Brain pericyte (primary cell): ENCODE data around the gene WASHC1.
"Not testable (repeated sequence)": the region's sequence is repeated elsewhere in the genome, so short reads cannot be mapped to it uniquely, and the experiment has no call there.

Experiments
- DNase-seq: peaks from one replicate; pipeline ENCODE4 v3.0.0-alpha.2; 2012; ENCODE audit warnings: low read depth, low spot score

The WASHC1 gene

GRCh38 chr9:29356-29755, at the start of gene WASHC1:
Gene WASHC1 (minus strand): TSS chr9:29456. CDS start chr9:24999, 4,457 bp downstream.
- DNase-seq, result not testable (repeated sequence)

DNA sequence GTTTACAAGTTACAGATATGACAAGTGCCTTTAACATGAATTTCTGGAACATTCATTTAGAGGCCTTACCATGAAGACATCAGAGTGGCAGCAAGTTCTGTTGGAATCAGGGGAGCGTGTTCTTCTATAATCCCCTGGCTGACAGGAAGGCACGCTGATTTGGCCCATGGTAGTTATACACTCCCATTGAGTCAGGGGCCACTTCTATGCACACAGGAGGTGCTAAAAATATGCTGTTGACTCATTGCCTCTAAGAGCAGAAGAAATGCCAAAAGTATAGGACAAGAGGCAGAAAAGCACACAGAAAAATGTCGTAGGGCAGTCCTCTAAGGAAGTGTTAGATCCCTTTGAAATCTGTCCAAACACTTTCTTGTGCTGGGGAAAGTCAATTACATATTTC, 49.1 kb upstream of the WASHC1 start:
- DNase-seq, result not testable (repeated sequence)

DNA sequence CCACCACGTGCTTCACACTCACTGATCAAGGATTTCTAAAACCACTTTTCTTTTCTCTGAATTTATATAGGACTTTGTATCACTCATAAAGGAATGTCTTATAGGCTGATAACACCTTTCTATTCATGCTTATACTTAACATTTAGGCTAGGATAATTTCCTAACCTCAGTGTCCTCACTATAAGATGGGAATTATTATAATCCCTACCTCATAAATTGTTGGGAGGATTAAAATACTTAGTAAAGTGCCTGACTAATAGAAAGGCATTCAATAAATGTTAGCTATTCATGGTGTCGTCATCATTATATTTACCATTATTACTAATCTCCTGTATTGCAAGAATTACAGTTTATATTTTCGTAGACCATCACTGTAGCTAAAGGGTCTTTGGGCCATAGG, 47.1 kb upstream of the WASHC1 start:
- DNase-seq, result not testable (repeated sequence)

DNA sequence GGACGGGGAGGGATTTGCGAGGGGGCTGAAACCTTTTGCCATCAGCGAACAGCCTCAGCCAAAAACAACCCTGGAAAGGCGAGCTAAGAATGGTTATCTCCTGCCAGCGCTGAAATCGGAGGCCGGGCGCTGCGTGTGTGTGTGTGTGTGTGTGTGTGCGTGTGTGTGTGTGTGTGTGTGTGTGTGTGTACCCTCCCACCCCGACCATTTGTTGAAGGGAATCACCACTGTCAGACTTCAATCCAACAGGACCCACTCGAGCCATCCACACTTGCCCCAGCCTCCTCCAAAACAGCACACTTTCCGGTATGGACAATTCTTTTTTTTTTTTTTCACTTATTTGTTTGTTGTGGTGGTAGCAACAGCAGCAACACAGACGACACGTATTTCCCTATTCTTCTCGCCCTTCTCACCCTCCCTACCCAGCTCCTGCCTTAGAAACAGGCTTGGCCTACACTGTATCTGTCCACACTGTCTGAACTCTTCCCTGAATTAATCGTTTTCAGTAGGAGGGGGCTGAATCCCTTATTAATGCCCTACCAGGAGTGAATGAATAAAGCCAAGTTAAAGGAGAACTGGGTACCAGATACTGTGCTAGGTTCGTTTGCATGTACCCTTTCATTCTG, 44.8 kb upstream of the WASHC1 start:
- DNase-seq, result not testable (repeated sequence)

- not testable (repeated sequence) for DNase-seq
Observed at GRCh38 chr9:73076-73899, 44.0 kb upstream of the WASHC1 start.

DNA sequence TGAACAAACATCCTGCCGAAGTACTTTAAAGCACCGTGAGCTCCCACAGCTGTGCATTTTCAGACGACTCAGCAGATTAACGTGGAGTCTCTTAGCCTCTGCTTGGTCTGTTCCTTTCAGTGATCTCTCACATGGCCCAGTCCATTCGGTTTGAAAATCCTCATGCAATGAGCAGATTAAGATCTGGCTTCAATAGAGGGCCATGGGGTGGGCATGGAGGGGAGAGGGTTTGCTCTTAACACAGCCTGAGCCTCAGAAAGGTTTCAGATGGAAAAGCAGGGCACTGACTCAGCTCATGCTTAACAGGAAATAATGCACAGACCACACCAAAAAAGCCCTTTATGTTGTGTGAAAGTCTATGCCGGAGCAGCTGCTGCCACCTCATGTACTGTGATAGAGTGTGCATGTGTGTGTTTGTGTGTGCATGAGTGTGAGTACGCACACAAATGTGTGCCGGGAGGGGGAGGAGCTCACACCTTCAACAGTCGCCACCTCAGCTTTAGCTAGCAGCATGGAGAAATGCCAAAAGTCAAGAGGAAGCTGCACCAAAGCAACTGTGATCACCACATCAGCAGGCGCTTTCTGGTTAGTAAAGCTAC, 33.9 kb upstream of the WASHC1 start:
- not testable (repeated sequence) for DNase-seq

- not testable (repeated sequence) for DNase-seq
Observed at GRCh38 chr9:52678-53077, 23.4 kb upstream of the WASHC1 start.

DNA sequence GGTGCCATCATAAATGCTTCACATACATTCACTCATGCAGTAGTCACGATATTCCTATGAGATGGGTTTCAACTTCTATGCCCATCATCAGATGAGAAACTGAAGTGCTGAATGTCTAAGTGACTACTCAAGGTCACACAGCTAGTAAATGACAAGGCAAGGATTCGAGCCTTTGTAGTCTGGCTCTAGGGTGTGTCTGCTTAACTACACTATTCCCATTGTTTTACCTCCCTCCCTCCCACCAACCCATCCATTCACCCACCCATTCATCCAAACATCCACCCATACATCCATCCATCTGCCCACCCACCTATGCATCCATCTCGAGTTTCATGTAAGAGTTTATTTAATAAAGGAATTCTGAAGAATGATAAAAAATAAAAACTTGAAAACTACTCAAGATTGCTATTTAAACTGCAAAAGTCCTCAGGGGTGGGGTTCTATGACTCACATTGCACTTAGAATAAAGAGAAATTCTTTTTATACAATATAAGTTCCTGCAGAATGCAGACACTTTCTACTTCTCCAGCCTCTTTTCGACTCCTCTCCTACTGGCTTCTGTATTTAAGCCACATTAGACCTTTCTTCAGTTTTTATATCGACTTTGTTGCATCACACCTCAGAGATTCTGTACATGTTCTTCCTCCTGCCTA, 19.1 kb upstream of the WASHC1 start:
- DNase-seq, result not testable (repeated sequence)

GRCh38 chr9:46639-47271, 17.5 kb upstream of the WASHC1 start:
- DNase-seq, result not testable (repeated sequence)

DNA sequence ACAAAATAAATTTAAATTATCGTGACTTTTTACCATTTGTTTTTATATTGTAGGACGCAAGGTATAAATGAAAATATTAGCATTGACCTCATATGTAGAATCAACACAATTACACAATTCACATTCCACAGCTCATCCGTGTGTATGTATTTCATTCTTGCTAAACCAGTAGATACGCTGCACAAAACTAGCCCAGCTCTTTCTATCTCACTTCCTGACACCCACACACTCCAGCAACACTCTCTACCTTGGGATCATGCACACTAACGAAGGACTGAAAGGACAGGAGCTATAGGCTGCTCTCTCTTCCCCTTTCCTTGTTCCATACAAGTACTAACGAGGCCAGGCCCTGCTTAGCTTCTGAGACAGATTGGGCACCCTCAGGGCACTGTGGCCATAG, 16.9 kb upstream of the WASHC1 start:
- DNase-seq, result not testable (repeated sequence)

DNA sequence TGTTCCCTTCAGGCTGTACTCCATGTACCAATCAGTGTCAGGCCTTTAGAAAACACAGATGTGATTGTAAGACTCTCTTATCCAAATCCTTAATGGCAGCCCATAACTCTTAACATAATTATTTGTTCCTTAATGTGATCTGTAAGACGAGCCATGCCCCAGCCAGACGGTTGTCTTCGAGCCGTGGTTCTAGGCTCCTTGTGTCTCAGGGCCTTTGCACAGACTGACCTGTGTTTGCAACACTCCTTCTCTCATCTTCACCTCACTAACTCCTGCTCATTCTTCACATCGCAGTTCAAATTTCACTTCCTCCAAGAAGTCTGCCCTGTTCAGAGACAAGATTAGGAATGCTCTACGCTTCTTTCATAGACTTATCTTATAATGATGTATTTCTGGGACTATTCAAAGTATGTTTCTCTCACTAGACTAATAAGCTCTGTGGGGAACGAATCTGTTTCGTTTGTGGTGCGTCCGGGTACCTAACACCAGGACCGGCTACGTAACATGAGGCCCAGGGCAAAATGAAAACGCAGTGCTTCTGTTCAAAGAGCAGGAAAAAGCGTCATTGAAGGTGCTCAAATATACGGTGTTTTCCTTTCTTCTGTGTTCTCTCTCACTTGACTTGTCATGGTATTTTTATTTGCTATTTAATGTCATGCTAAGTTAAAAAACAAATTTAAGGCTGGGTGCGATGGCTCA, 16.1 kb upstream of the WASHC1 start:
- DNase-seq, result not testable (repeated sequence)

DNA sequence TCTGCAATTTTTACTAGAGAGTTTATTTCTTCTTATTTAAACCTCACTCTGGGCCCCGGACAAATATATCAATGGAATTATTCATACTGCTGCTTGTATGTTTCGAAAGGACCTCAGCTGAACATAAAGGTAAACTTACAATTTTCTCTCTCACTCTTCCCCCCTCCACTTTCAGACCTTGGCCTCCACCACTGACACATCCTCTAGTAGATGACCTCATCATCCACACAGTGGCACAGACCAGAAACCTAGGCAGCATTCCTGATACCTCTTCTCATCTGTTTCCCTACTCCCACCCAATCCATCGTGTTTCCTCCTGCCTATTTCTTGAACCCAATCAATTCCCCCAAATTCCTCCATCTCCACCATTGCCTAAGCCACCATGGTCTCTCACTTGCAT, 15.2 kb upstream of the WASHC1 start:
- not testable (repeated sequence) for DNase-seq

DNA sequence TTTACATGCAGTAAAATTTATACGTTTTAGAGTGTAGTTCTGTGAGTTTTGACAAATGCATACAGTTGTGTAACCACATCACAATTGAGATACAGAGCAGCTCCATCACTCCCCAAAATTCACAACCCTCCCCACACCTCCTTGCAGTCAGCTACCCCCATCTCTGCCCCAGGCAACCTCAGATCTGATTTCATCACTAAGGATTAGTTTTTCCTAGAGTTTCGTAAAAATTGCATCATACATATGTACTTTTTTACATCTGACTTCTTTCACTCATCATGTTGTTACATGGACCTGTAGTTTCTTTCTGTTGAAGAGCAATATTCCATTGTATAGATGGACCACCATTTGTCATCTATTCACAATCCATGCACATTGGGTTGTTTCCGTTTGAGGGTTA, 14.4 kb upstream of the WASHC1 start:
- DNase-seq, result not testable (repeated sequence)

- not testable (repeated sequence) for DNase-seq
Observed at GRCh38 chr9:43116-43515, 13.9 kb upstream of the WASHC1 start.

DNA sequence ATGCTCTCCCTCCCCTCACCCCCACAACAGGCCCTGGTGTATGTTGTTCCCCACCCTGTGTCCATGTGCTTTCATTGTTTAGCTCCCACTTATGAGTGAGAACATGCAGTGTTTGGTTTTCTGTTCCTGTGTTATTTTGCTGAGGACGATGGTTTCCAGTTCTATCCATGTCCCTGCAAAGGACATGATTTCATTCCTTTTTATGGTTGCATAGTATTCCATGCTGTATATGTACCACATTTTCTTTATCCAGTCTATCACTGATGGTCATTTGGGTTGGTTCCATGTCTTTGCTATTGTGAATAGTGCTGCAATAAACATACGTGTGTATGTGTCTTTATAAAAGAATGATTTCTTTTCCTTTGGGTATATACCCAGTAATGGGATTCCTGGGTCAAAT, 12.6 kb upstream of the WASHC1 start:
- not testable (repeated sequence) for DNase-seq

DNA sequence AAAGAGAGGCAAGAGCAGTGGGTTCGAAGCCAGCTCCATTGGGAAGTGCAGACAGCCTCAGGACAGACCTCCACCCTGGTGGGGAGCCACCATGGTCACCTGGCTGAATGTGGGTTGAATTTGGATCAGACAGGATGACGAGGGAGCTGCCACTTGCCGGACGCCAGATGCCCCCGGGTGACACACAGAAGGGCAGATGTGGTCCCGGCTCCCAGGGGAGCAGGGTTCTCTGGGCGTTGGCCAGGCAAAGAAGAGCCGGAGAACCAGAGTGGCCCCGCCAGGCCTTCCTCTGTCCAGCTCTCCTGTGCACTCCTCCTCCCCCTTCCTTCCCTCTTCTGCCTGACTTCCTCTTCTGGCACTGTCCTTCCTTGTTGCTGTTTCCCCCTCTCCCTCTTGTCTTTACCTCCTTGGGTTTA, 12.0 kb upstream of the WASHC1 start:
- not testable (repeated sequence) for DNase-seq

DNA sequence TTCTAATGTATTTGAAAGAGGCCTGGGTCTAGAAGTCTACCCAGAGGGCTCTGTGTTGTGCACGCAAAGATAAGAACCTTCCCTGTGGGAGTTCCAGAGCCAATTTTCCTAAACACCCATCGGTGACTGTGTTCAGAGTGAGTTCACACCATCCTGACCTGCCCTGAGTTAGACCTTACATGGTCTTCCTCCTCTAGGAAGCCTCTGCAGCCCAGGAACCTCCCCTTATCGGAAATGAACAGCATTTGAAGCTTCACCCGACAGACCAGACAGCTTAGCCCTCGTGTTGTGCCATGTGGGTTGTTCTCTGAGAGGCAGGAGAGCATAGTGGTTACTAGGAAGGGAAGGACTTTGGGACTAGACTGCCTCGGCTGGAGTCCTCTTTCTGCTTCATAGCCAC, 3.1 kb upstream of the WASHC1 start:
- DNase-seq, result not testable (repeated sequence)

DNA sequence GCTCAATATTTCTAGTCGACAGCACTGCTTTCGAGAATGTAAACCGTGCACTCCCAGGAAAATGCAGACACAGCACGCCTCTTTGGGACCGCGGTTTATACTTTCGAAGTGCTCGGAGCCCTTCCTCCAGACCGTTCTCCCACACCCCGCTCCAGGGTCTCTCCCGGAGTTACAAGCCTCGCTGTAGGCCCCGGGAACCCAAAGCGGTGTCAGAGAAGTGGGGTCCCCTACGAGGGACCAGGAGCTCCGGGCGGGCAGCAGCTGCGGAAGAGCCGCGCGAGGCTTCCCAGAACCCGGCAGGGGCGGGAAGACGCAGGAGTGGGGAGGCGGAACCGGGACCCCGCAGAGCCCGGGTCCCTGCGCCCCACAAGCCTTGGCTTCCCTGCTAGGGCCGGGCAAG, 481 bp downstream of the WASHC1 start:
- DNase-seq, result not testable (repeated sequence)

DNA sequence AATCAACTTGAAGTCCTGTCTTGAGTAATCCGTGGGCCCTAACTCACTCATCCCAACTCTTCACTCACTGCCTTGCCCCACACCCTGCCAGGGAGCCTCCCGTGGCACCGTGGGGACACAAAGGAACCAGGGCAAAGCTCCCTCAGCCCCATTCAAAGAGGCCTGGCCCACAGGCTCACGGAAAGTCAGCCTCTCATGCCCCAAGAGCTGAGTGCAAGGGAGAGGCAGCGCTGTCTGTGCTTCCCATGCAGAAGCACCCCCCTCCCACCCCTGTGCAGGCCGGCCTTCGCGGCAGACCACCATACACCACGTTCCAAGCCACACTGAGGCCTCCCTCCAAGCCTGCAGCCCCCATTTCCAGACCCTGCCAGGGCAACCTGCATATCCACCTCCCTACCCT, 7.6 kb downstream of the WASHC1 start:
- DNase-seq, result not testable (repeated sequence)

GRCh38 chr9:16875-17274, 12.4 kb downstream of the WASHC1 start:
- DNase-seq, result not testable (repeated sequence)
